ENCODE results near the gene LIPE.

Gene LIPE

DNA sequence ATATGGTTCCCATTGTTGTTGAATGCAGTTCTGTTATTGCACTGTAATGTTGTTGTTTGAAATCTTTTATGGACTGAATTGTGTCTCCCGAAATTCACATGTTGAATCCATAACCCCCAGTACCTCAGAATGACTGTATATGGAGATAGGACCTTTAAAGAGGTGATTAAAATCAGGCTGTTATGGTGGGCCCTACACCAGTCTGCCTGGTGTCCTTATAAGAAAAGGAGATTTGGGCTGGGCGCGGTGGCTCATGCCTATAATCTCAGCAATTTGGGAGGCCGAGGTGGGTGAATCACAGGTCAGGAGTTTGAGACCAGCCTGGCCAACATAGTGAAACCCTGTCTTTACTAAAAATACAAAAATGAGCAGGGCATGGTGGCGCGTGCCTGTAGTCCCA is 8.1 kb upstream of the LIPE start:
- no peak overlapping the region for H3K4me3 ChIP-seq (replicated peaks; ENCODE audit: low read depth, low read length)
- TF ChIP-seq, protein P1, sequence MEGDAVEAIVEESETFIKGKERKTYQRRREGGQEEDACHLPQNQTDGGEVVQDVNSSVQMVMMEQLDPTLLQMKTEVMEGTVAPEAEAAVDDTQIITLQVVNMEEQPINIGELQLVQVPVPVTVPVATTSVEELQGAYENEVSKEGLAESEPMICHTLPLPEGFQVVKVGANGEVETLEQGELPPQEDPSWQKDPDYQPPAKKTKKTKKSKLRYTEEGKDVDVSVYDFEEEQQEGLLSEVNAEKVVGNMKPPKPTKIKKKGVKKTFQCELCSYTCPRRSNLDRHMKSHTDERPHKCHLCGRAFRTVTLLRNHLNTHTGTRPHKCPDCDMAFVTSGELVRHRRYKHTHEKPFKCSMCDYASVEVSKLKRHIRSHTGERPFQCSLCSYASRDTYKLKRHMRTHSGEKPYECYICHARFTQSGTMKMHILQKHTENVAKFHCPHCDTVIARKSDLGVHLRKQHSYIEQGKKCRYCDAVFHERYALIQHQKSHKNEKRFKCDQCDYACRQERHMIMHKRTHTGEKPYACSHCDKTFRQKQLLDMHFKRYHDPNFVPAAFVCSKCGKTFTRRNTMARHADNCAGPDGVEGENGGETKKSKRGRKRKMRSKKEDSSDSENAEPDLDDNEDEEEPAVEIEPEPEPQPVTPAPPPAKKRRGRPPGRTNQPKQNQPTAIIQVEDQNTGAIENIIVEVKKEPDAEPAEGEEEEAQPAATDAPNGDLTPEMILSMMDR (IDR thresholded peaks at IDR 0.05; ENCODE audit: low read depth, low read length, missing control alignments): no peak
- DNase-seq (ENCODE audit: extremely low read depth, low read depth): no peak

DNA sequence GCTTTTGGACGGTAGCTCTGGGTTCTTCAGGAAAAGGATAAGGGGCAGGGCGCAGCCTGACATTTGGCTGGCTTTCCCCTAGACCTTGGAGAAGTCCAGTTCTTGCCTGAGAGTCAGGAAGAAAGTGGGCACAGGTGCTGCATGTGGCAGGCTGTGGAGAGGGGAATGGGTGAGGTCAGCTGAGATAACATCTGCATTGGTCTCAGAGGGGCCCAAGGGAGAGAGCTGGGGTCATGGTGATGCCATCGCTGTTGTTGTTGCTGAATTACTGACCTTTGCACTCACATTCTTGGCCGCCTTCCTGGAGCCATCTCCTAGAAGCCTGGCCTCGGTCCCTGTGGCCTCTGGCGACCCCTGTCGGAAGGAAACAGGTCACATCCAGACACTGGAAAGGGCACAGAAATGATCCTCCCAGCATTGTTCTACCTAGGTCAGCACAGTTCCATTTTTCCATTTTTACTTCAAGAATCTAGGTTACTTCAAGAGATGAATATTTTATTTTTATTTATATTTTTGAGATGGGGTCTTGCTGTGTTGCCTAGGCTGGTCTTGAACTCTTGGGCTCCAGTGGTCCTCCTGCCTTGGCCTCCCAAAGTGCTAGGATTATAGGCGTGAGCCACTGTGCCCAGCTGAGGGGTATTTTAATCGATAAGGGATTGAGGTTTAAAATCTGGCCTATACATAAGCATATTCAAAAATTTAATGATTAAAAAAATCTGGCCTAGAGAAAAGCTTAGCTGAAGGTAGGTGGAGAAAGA is 6.5 kb upstream of the LIPE start:
- no peak overlapping the region for H3K4me3 ChIP-seq (replicated peaks; ENCODE audit: low read depth, low read length)
- TF ChIP-seq, protein P1 (IDR thresholded peaks at IDR 0.05; ENCODE audit: low read depth, low read length, missing control alignments): peak; percentile 48
- DNase-seq (ENCODE audit: extremely low read depth, low read depth): no peak

DNA sequence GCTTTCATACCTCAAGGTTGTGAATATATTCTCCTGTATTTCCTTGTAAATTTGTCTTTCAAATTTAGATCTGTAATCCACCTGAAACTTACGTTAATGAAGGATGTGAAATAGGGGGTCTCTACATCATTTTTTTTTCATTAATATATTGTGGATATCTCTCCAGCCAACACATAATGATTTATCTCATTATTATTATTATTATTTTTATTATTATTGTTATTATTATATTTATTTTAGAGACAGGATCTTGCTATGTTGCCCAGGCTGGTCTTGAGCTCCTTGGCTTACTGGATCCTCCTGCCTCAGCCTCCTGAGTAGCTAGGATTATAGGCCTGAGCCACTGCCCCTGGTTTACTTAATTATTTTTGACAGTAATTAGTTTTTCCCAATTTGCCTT is 4.3 kb upstream of the LIPE start:
- no peak for DNase-seq (ENCODE audit: extremely low read depth, low read depth)
- TF ChIP-seq, protein P1 (IDR thresholded peaks at IDR 0.05; ENCODE audit: low read depth, low read length, missing control alignments): no peak
- H3K4me3 ChIP-seq (replicated peaks; ENCODE audit: low read depth, low read length): no peak overlapping the region

DNA sequence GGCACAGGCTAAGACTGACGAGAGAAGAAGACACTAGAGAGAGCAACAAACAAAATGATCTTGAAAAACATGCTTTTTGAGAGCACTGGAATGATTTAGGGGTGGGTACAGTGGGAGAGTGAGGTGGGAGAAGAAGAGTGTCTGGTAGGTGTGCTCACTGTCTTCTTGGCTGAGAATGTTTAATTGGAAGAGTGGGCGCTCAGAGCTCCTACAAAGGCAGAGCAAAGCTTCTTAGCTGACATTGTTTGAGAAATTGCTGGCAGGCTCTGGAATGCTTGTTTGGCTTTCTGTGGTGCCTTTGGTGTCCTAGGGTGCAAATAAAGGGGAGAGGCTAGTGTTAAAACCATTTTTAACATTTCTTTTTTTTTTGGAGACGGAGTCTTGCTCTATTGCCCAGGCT is 1.5 kb upstream of the LIPE start:
- no peak overlapping the region for H3K4me3 ChIP-seq (replicated peaks; ENCODE audit: low read depth, low read length)
- DNase-seq (ENCODE audit: extremely low read depth, low read depth): no peak
- TF ChIP-seq, protein P1 (IDR thresholded peaks at IDR 0.05; ENCODE audit: low read depth, low read length, missing control alignments): no peak

DNA sequence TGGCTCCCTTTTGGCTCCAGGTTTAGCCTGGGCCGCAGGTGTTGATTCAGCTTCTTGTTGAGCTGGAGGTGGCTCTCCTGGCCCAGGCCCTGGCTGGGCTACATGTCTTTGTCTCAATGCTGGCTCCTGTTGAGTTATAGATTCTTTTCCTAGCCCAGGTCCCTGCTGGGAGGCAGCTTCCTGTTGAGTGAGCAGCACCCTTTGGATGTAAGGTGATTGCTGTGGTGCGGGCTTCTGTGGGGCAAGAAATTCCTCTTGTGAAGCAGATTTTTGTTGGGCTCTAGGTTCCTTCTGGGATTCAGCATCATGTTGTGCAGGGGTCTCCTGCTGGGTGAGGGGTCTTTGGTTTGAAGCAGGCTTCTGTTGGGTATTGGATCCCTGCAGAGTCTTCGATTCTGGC is 545 bp downstream of the LIPE start:
- TF ChIP-seq, protein P1 (IDR thresholded peaks at IDR 0.05; ENCODE audit: low read depth, low read length, missing control alignments): no peak
- DNase-seq (ENCODE audit: extremely low read depth, low read depth): no peak
- H3K4me3 ChIP-seq (replicated peaks; ENCODE audit: low read depth, low read length): no peak overlapping the region

DNA sequence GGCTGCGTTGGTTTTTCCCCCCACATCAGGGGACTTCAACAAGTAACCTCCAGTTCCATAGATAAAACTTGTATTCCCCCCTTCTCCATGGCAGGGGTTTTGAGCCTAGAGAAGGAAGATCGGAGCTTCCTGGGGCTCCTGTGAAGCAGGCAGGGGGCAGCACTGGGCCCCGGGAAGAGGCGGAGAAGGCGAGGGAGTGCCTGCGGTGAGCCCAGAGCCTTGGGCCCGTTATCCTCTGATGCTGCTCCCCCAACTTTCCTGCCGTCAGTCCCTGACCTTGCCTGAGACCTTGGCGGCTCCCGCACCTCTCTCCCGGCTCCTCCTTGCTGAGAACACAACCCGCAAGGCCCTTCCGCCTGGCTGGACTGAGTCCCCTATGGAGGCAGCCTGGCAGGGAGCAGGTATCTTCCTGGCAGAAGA is 2.5 kb downstream of the LIPE start:
- no peak overlapping the region for H3K4me3 ChIP-seq (replicated peaks; ENCODE audit: low read depth, low read length)
- TF ChIP-seq, protein P1 (IDR thresholded peaks at IDR 0.05; ENCODE audit: low read depth, low read length, missing control alignments): peak; percentile 8
- no peak for DNase-seq (ENCODE audit: extremely low read depth, low read depth)

DNA sequence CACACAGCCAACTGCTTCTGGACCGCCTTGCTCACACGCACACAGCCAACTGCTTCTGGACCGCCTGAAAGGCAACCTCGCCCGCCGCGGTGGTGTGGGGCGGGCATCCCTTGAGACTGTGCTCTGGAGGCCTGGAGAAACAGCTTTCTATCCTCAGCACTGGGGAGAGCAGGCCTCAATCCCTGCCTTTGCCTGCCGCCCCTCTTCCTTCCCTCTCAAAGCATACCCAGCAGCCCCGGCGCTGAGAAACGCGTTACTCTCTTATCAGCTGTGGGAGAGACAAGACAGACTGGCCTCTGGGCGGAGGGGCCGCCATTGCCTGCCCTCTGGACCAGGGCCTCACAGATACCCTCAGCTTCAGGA is 2.9 kb downstream of the LIPE start:
- TF ChIP-seq, protein P1 (IDR thresholded peaks at IDR 0.05; ENCODE audit: low read depth, low read length, missing control alignments): no peak
- no peak for DNase-seq (ENCODE audit: extremely low read depth, low read depth)
- H3K4me3 ChIP-seq (replicated peaks; ENCODE audit: low read depth, low read length): no peak overlapping the region
